Duodenal mucosa (tissue), 2 donors: ENCODE measurements around the gene CCBE1.

Experiments used
- H3K27ac ChIP-seq: one replicate; pipeline ENCODE4 v1.7.0; 2013; ENCODE audit warnings: low read depth, low read length
- H3K27me3 ChIP-seq, 2 donors: one replicate each; pipeline ENCODE4 v1.7.0; 2013; ENCODE audit warnings: low read length in 2 of 2, control low read depth in 1 of 2; ENCODE audit not compliant: insufficient read depth in 2 of 2, control insufficient read depth in 1 of 2
- H3K36me3 ChIP-seq, 2 donors: one replicate each; pipeline ENCODE4 v1.7.0; 2013; ENCODE audit warnings: low read length in 2 of 2, control low read depth in 1 of 2; ENCODE audit not compliant: insufficient read depth in 2 of 2, control insufficient read depth in 1 of 2
- H3K4me1 ChIP-seq, 2 donors: one replicate each; pipeline ENCODE4 v1.7.0; 2013; ENCODE audit warnings: low read length in 2 of 2, control low read depth in 1 of 2; ENCODE audit not compliant: insufficient read depth in 2 of 2, control insufficient read depth in 1 of 2
- H3K4me3 ChIP-seq, 2 donors: one replicate each; pipeline ENCODE4 v1.7.0; 2013; ENCODE audit warnings: low read length in 2 of 2, low read depth in 1 of 2
- H3K9ac ChIP-seq, 2 donors: one replicate each; pipeline ENCODE4 v1.7.0; 2013; ENCODE audit warnings: low read length in 2 of 2, low read depth in 1 of 2
- H3K9me3 ChIP-seq, 2 donors: one replicate each; pipeline ENCODE4 v1.7.0; 2013; ENCODE audit warnings: low read length in 2 of 2, control low read depth in 1 of 2; ENCODE audit not compliant: control insufficient read depth in 1 of 2

CCBE1 gene

GRCh38 chr18:59592624-59593023, 104.6 kb downstream of the CCBE1 start:
- Histone ChIP-seq H3K4me1 (no peaks in the 10 kb centered on the region), H3K36me3 (no peaks in the 10 kb centered on the region), H3K9me3 (no peaks in the 10 kb centered on the region), H3K27me3 (no peaks in the 10 kb centered on the region), H3K9ac (no peak overlapping the region), H3K4me3 (no peak overlapping the region), H3K27ac (no peak overlapping the region)

GRCh38 chr18:59582395-59582794, 114.8 kb downstream of the CCBE1 start:
- H3K4me3 ChIP-seq = no peak overlapping the region
- H3K36me3 ChIP-seq = no peaks in the 10 kb centered on the region
- H3K4me1 ChIP-seq = no peaks in the 10 kb centered on the region
- H3K27me3 ChIP-seq = no peaks in the 10 kb centered on the region
- no peak overlapping the region for H3K9ac ChIP-seq
- no peak overlapping the region for H3K27ac ChIP-seq
- no peaks in the 10 kb centered on the region for H3K9me3 ChIP-seq

GRCh38 chr18:59579509-59579908, 117.7 kb downstream of the CCBE1 start:
- no peaks in the 10 kb centered on the region for H3K9me3 ChIP-seq
- no peak overlapping the region for H3K4me3 ChIP-seq
- H3K4me1 ChIP-seq = no peaks in the 10 kb centered on the region
- H3K27ac ChIP-seq = no peak overlapping the region
- H3K36me3 ChIP-seq = no peaks in the 10 kb centered on the region
- H3K9ac ChIP-seq = no peak overlapping the region
- no peaks in the 10 kb centered on the region for H3K27me3 ChIP-seq

GRCh38 chr18:59577386-59577655, 119.9 kb downstream of the CCBE1 start:
- Histone ChIP-seq H3K27ac (no peak overlapping the region), H3K36me3 (no peaks in the 10 kb centered on the region), H3K9me3 (no peaks in the 10 kb centered on the region), H3K9ac (no peak overlapping the region), H3K27me3 (no peaks in the 10 kb centered on the region), H3K4me3 (no peak overlapping the region), H3K4me1 (no peaks in the 10 kb centered on the region)

- H3K27me3 ChIP-seq = no peaks in the 10 kb centered on the region
- no peaks in the 10 kb centered on the region for H3K4me1 ChIP-seq
- H3K9ac ChIP-seq = no peak overlapping the region
- H3K9me3 ChIP-seq = no peaks in the 10 kb centered on the region
- no peak overlapping the region for H3K27ac ChIP-seq
- no peaks in the 10 kb centered on the region for H3K36me3 ChIP-seq
- no peak overlapping the region for H3K4me3 ChIP-seq
Measured at GRCh38 chr18:59576541-59577385, 120.5 kb downstream of the CCBE1 start.

GRCh38 chr18:59575995-59576394, 121.2 kb downstream of the CCBE1 start:
- no peaks in the 10 kb centered on the region for H3K27me3 ChIP-seq
- H3K4me3 ChIP-seq = no peak overlapping the region
- no peak overlapping the region for H3K27ac ChIP-seq
- no peak overlapping the region for H3K9ac ChIP-seq
- H3K4me1 ChIP-seq = no peaks in the 10 kb centered on the region
- H3K36me3 ChIP-seq = no peaks in the 10 kb centered on the region
- no peaks in the 10 kb centered on the region for H3K9me3 ChIP-seq

GRCh38 chr18:59573962-59574361, 123.3 kb downstream of the CCBE1 start:
- Histone ChIP-seq H3K27ac (no peak overlapping the region), H3K9ac (no peak overlapping the region), H3K4me3 (no peak overlapping the region), H3K9me3 (no peaks in the 10 kb centered on the region), H3K4me1 (no peaks in the 10 kb centered on the region), H3K27me3 (peaks cover 0 to 3% of the 10 kb centered on the region in 2 donors), H3K36me3 (no peaks in the 10 kb centered on the region)

GRCh38 chr18:59571902-59572301, 125.3 kb downstream of the CCBE1 start:
- H3K4me1 ChIP-seq = no peaks in the 10 kb centered on the region
- no peak overlapping the region for H3K27ac ChIP-seq
- H3K4me3 ChIP-seq = no peak overlapping the region
- H3K36me3 ChIP-seq = no peaks in the 10 kb centered on the region
- no peak overlapping the region for H3K9ac ChIP-seq
- H3K9me3 ChIP-seq = no peaks in the 10 kb centered on the region
- H3K27me3 ChIP-seq = peaks cover 0 to 3% of the 10 kb centered on the region in 2 donors

- Histone ChIP-seq H3K9me3 (no peaks in the 10 kb centered on the region), H3K36me3 (no peaks in the 10 kb centered on the region), H3K27me3 (peaks cover 0 to 3% of the 10 kb centered on the region in 2 donors), H3K4me3 (no peak overlapping the region), H3K9ac (no peak overlapping the region), H3K4me1 (no peaks in the 10 kb centered on the region), H3K27ac (no peak overlapping the region)
Measured at GRCh38 chr18:59570796-59571195, 126.4 kb downstream of the CCBE1 start.

- no peak overlapping the region for H3K27ac ChIP-seq
- H3K4me1 ChIP-seq = no peaks in the 10 kb centered on the region
- H3K9me3 ChIP-seq = no peaks in the 10 kb centered on the region
- H3K27me3 ChIP-seq = peaks cover 0 to 3% of the 10 kb centered on the region in 2 donors
- H3K9ac ChIP-seq = no peak overlapping the region
- no peaks in the 10 kb centered on the region for H3K36me3 ChIP-seq
- H3K4me3 ChIP-seq = no peak overlapping the region
Measured at GRCh38 chr18:59570101-59570775, 127.0 kb downstream of the CCBE1 start.
